Progenitor cell of endocrine pancreas (in vitro differentiated cells): ENCODE results near the gene RCBTB2. TPM values are rescaled to one million over a fixed set of nuclear protein-coding genes. Genes with fewer than 3 reads are reported as not detected.

Experiments
- DNase-seq: peaks from one replicate; pipeline ENCODE4 v3.0.0; 2021; ENCODE audit warnings: low spot score; ENCODE audit not compliant: unreplicated experiment
- H3K27ac Mint-ChIP-seq: 2 replicates; pipeline ENCODE4 v1.8.0; 2021; ENCODE audit warnings: mild to moderate bottlenecking, moderate library complexity, mixed read lengths
- H3K27me3 Mint-ChIP-seq: 2 replicates; pipeline ENCODE4 v1.8.0; 2021; ENCODE audit warnings: mixed read lengths
- H3K36me3 Mint-ChIP-seq: 2 replicates; pipeline ENCODE4 v1.8.0; 2022; ENCODE audit warnings: mixed read lengths; ENCODE audit not compliant: insufficient read depth
- H3K4me1 Mint-ChIP-seq: 2 replicates; pipeline ENCODE4 v1.8.0; 2021; ENCODE audit warnings: low read depth, mixed read lengths
- H3K4me3 Mint-ChIP-seq: 2 replicates; pipeline ENCODE4 v1.8.0; 2021; ENCODE audit warnings: low read depth, mild to moderate bottlenecking, moderate library complexity, mixed read lengths
- H3K9me3 Mint-ChIP-seq: 2 replicates; pipeline ENCODE4 v1.8.0; 2021; ENCODE audit warnings: low read depth, mixed read lengths
- CTCF ChIP-seq: fragments of 200-600 bp; sonication (generic); IDR thresholded peaks from one replicate; pipeline ENCODE4 v1.5.0; 2021; ENCODE audit warnings: antibody characterized with exemption, mild to moderate bottlenecking; ENCODE audit not compliant: unreplicated experiment
- total RNA-seq: library from RNA; stranded (reverse); gene quantifications from 2 replicates; pipeline ENCODE4 v1.2.1, GENCODE V29; 2021

RCBTB2 gene
- total RNA-seq, 1 donor from 2014 or later, result 18.9 TPM

GRCh38 chr13:48500652-48501197, 32.2 kb downstream of the RCBTB2 start:
- Mint-ChIP-seq H3K27ac (no peak overlapping the region), H3K4me1 (peaks cover 2% of the 10 kb centered on the region), H3K9me3 (no peaks in the 10 kb centered on the region), H3K27me3 (no peaks in the 10 kb centered on the region), H3K4me3 (no peak overlapping the region), H3K36me3 (peaks cover 4% of the 10 kb centered on the region)
- no peak for TF ChIP-seq CTCF
- DNase-seq, result no peak

DNA sequence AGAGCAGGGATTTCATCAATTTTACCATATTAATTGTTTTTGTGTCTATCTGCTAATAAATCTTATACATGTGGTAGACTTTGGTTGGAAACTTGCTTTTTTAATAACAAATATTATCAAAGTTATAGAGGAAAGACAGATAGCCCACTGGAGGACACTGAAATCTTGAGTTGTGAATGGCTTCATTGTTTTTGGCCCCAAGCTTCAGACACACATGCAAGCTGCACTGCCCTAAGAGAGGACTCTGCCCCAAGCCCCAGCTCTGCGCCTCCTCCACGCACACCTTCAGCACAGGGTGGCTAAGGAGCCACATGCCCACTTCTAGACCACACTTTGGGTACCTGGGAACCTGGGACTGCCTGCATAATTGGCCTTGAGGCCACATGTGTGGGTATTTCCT, 35.2 kb downstream of the RCBTB2 start:
- Mint-ChIP-seq H3K4me1 (peaks cover 2% of the 10 kb centered on the region), H3K27me3 (no peaks in the 10 kb centered on the region), H3K4me3 (no peak overlapping the region), H3K9me3 (no peaks in the 10 kb centered on the region), H3K27ac (no peak overlapping the region), H3K36me3 (peaks cover 4% of the 10 kb centered on the region)
- DNase-seq, result no peak
- TF ChIP-seq CTCF, result no peak

- no peaks in the 10 kb centered on the region for H3K27me3 Mint-ChIP-seq
- no peak overlapping the region for H3K4me3 Mint-ChIP-seq
- H3K9me3 Mint-ChIP-seq, result no peaks in the 10 kb centered on the region
- H3K36me3 Mint-ChIP-seq, result peaks cover 4% of the 10 kb centered on the region
- peaks cover 2% of the 10 kb centered on the region for H3K4me1 Mint-ChIP-seq
- no peak overlapping the region for H3K27ac Mint-ChIP-seq
- TF ChIP-seq CTCF, result no peak
- no peak for DNase-seq
These were observed 36.4 kb downstream of the RCBTB2 start for GRCh38 chr13:48496271-48497161.

DNA sequence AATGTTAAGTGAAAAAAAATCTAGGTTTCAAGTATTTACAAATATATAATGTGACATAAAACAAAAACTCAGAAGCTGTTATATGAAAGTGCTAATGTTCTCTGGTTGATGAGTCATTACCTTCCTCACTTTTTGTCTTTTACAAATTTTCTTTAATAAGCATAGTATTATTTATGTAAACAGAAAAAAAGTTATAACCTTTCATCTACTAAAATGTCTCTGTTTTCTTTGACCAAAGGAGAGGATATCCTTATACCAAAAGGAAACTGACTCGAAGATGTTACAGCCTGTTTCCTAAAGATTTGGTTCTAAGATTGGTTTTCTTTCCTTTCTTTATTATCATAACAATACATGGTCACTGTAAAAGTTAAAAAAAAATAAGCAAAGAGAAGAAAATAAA, 38.0 kb downstream of the RCBTB2 start:
- DNase-seq, result no peak
- Mint-ChIP-seq H3K36me3 (peaks cover 4% of the 10 kb centered on the region), H3K27me3 (no peaks in the 10 kb centered on the region), H3K9me3 (no peaks in the 10 kb centered on the region), H3K4me3 (no peak overlapping the region), H3K27ac (no peak overlapping the region), H3K4me1 (peaks cover 2% of the 10 kb centered on the region)
- no peak for TF ChIP-seq CTCF

DNA sequence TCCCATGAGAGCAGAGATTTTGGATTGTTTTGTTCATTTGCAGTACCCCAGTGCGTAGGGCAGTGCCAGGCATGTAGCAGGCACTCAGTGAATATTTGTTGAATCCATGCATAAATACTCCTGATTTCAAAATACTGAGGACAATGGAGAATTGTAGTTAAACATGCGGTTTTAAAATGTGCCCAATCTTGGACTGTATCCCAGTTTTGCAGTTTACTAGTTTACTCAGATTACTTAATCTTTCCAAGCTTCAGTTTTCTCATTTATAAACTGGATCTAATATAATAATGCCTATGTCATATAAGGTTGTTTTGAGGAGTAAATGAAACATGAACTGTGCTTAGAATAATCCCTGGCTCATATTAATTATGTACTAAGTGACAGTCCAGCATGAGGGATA, 39.0 kb downstream of the RCBTB2 start:
- H3K27ac Mint-ChIP-seq, result no peak overlapping the region
- no peaks in the 10 kb centered on the region for H3K27me3 Mint-ChIP-seq
- no peak overlapping the region for H3K4me3 Mint-ChIP-seq
- TF ChIP-seq CTCF, result no peak
- H3K9me3 Mint-ChIP-seq, result no peaks in the 10 kb centered on the region
- no peak for DNase-seq
- H3K4me1 Mint-ChIP-seq, result peaks cover 2% of the 10 kb centered on the region
- H3K36me3 Mint-ChIP-seq, result peaks cover 7% of the 10 kb centered on the region
